ENCODE results near the gene GART. TPM values are rescaled to one million over a fixed set of nuclear protein-coding genes. Genes with fewer than 3 reads are reported as not detected.

GART gene
- total RNA-seq, 1 experiment from 2014 or later = 241 TPM

GRCh38 chr21:33567914-33568313, 26.0 kb upstream of the GART start:
- no peak for ATAC-seq
- no peak overlapping the region for H3K27ac ChIP-seq (ENCODE audit: low read depth, low read length)
- RAD21 ChIA-PET (ENCODE audit: low non-redundant PET in 1 of 2, low total read pairs in 2 of 2, uncharacterized antibody in 2 of 2, unreplicated experiment in 2 of 2) = no interaction called here
- no peak overlapping the region for H2AFZ ChIP-seq (ENCODE audit: low read depth, low read length, poor library complexity, severe bottlenecking)
- peaks cover 22% of the 10 kb centered on the region; the same call in 1 of the 2 replicates for H4K20me1 ChIP-seq (ENCODE audit: insufficient read depth)
- no peaks in the 10 kb centered on the region for H3K27me3 ChIP-seq (ENCODE audit: insufficient read depth, low read length)
- no peaks in the 10 kb centered on the region for H3K9me2 ChIP-seq (ENCODE audit: insufficient read depth)
- peaks cover 45 to 67% of the 10 kb centered on the region in 2 experiments for H3K36me3 ChIP-seq (ENCODE audit: control insufficient read depth in 1 of 2, insufficient read depth in 2 of 2, low read length in 2 of 2)
- H3K79me2 ChIP-seq (ENCODE audit: insufficient read depth, low read length) = peaks cover 93% of the 10 kb centered on the region
- TF ChIP-seq SIN3A (IDR thresholded peaks at IDR 0.05; ENCODE audit: low read depth) = no peak
- no peak for TF ChIP-seq CEBPB (IDR thresholded peaks at IDR 0.05; ENCODE audit: low read depth)
- no peak for TF ChIP-seq ZNF274 (IDR thresholded peaks at IDR 0.05; ENCODE audit: low read depth, low read length)
- TF ChIP-seq POLR2AphosphoS5 (IDR thresholded peaks at IDR 0.05; ENCODE audit: low read depth, low read length) = no peak
- TF ChIP-seq EGR1 (IDR thresholded peaks at IDR 0.05; ENCODE audit: low read depth) = no peak
- TF ChIP-seq CTCF (IDR thresholded peaks at IDR 0.05 in 2 of 3, conservative IDR thresholded peaks at IDR 0.05 in 1 of 3; ENCODE audit: borderline replicate concordance in 1 of 3, insufficient read depth in 1 of 3, low read depth in 2 of 3, low read length in 2 of 3) = no peak
- no peak for TF ChIP-seq JUND (IDR thresholded peaks at IDR 0.05)
- TF ChIP-seq SRF (IDR thresholded peaks at IDR 0.05; ENCODE audit: low read depth) = no peak
- no peak for TF ChIP-seq ATF3 (IDR thresholded peaks at IDR 0.05)
- TF ChIP-seq MAX (IDR thresholded peaks at IDR 0.05) = no peak
- TF ChIP-seq ZFX (IDR thresholded peaks at IDR 0.05) = no peak
- TF ChIP-seq EZH2phosphoT487 (IDR thresholded peaks at IDR 0.05; ENCODE audit: borderline replicate concordance) = no peak
- no peak for TF ChIP-seq YY1 (IDR thresholded peaks at IDR 0.05; ENCODE audit: extremely low read depth, insufficient replicate concordance, low read depth, low read length)
- no peak for TF ChIP-seq RAD21 (IDR thresholded peaks at IDR 0.05; ENCODE audit: low read depth)
- TF ChIP-seq TCF7L2 (IDR thresholded peaks at IDR 0.05; ENCODE audit: borderline replicate concordance, extremely low read depth, insufficient read depth, insufficient read length) = no peak
- TF ChIP-seq SP1 (IDR thresholded peaks at IDR 0.05; ENCODE audit: low read depth) = no peak
- no peak for TF ChIP-seq EZH2 (IDR thresholded peaks at IDR 0.05)
- no peaks in the 10 kb centered on the region for H3K9me3 ChIP-seq (ENCODE audit: control insufficient read depth in 1 of 2, insufficient read depth in 1 of 2, low read depth in 1 of 2, low read length in 2 of 2)
- H3K4me1 ChIP-seq (ENCODE audit: control insufficient read depth in 1 of 2, insufficient read depth in 2 of 2, low read length in 2 of 2) = no peaks in the 10 kb centered on the region
- intact Hi-C loops (cut with micrococcal nuclease) = no loop called here
- POLR2A ChIA-PET = no interaction called here
- no TSS peak for BruUV-seq (replicated peaks)
- no peak for DNase-seq (ENCODE audit: low read depth, low spot score)
- CTCF ChIA-PET = no interaction called here
- no peak overlapping the region for H3K9ac ChIP-seq (ENCODE audit: low read length)
- H3K4me2 ChIP-seq (ENCODE audit: low read length) = no peak overlapping the region
- H3K4me3 ChIP-seq (replicated peaks in 1 of 2; ENCODE audit: low read depth in 1 of 2, low read length in 2 of 2) = no peak overlapping the region

Data from HCT116 (cell line).